Measurements from ENCODE around the gene CCDC149.

GRCh38 chr4:24924309-24924781, 11.5 kb upstream of the CCDC149 start:
- no peak for TF ChIP-seq EZH2 (IDR thresholded peaks at IDR 0.05; ENCODE audit: borderline replicate concordance, low read length)
- TF ChIP-seq, protein P1, sequence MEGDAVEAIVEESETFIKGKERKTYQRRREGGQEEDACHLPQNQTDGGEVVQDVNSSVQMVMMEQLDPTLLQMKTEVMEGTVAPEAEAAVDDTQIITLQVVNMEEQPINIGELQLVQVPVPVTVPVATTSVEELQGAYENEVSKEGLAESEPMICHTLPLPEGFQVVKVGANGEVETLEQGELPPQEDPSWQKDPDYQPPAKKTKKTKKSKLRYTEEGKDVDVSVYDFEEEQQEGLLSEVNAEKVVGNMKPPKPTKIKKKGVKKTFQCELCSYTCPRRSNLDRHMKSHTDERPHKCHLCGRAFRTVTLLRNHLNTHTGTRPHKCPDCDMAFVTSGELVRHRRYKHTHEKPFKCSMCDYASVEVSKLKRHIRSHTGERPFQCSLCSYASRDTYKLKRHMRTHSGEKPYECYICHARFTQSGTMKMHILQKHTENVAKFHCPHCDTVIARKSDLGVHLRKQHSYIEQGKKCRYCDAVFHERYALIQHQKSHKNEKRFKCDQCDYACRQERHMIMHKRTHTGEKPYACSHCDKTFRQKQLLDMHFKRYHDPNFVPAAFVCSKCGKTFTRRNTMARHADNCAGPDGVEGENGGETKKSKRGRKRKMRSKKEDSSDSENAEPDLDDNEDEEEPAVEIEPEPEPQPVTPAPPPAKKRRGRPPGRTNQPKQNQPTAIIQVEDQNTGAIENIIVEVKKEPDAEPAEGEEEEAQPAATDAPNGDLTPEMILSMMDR (IDR thresholded peaks at IDR 0.05; ENCODE audit: low read length) = no peak
